Kidney epithelial cell (primary cell): ENCODE data around the gene PER2. TPM values are rescaled to one million over a fixed set of nuclear protein-coding genes. Genes with fewer than 3 reads are reported as not detected.

ENCODE experiments used
- DNase-seq: peaks from one replicate; pipeline ENCODE4 v3.0.0-alpha.2; 2010; ENCODE audit warnings: low read depth
- H3K27me3 ChIP-seq: 2 replicates; pipeline ENCODE4 v1.6.0; 2011; ENCODE audit warnings: low read length; ENCODE audit not compliant: control insufficient read depth, insufficient read depth
- H3K36me3 ChIP-seq: 2 replicates; pipeline ENCODE4 v1.5.1; 2011; ENCODE audit warnings: low read length; ENCODE audit not compliant: control insufficient read depth, insufficient read depth
- H3K4me3 ChIP-seq: 2 replicates; pipeline ENCODE4 v1.5.1; 2011; ENCODE audit warnings: low read depth, mild to moderate bottlenecking, control low read depth, low read length
- total RNA-seq: library from RNA; depleted of rRNA; stranded (reverse); fragments of >200 nt; gene quantifications from 2 replicates; pipeline ENCODE4 v1.2.3, GENCODE V29; 2015
- TF ChIP-seq, protein P1 (sequence below): IDR thresholded peaks from 2 replicates; pipeline ENCODE4 v1.5.1; 2011; ENCODE audit warnings: mild to moderate bottlenecking, moderate library complexity, low read length, control low read depth, inconsistent platforms; ENCODE audit not compliant: insufficient read depth, poor library complexity, severe bottlenecking

Gene PER2
- total RNA-seq, 1 donor from 2014 or later = 3.3 TPM

DNA sequence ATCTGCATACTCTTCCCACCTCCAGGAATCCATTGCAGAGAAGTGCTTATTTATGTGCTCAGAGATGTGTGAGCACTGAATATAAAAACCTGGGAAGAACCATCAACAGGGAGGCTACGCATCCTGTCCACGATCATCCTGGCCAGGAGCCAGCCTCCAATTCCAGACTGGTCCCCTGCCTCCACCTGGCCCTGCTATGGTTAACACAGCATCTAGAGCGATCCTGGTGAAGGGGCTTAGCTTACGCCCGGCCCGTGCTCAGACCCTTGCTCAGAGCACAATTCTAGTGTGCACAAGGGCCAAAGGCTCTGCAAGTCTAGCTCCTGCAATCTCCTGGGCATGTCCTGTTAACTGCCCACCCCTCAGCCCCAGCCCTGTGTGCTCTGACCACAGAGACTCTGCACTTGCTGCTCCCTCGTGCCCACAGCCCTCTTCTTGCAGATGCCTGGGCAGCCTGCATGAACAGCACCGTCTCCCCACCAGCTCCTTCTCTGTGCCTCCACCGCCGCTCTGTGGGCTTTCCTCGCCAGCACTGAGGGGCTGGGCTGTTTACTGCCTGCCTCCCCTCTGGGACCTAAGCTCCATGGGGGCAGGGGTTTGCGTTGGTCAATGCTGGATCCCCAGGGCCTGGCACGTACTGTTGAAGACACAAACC is 6.5 kb downstream of the PER2 start:
- Histone ChIP-seq H3K36me3 (no peaks in the 10 kb centered on the region), H3K27me3 (no peaks in the 10 kb centered on the region), H3K4me3 (no peak overlapping the region)
- TF ChIP-seq, protein P1, sequence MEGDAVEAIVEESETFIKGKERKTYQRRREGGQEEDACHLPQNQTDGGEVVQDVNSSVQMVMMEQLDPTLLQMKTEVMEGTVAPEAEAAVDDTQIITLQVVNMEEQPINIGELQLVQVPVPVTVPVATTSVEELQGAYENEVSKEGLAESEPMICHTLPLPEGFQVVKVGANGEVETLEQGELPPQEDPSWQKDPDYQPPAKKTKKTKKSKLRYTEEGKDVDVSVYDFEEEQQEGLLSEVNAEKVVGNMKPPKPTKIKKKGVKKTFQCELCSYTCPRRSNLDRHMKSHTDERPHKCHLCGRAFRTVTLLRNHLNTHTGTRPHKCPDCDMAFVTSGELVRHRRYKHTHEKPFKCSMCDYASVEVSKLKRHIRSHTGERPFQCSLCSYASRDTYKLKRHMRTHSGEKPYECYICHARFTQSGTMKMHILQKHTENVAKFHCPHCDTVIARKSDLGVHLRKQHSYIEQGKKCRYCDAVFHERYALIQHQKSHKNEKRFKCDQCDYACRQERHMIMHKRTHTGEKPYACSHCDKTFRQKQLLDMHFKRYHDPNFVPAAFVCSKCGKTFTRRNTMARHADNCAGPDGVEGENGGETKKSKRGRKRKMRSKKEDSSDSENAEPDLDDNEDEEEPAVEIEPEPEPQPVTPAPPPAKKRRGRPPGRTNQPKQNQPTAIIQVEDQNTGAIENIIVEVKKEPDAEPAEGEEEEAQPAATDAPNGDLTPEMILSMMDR = no peak
- no peak for DNase-seq

DNA sequence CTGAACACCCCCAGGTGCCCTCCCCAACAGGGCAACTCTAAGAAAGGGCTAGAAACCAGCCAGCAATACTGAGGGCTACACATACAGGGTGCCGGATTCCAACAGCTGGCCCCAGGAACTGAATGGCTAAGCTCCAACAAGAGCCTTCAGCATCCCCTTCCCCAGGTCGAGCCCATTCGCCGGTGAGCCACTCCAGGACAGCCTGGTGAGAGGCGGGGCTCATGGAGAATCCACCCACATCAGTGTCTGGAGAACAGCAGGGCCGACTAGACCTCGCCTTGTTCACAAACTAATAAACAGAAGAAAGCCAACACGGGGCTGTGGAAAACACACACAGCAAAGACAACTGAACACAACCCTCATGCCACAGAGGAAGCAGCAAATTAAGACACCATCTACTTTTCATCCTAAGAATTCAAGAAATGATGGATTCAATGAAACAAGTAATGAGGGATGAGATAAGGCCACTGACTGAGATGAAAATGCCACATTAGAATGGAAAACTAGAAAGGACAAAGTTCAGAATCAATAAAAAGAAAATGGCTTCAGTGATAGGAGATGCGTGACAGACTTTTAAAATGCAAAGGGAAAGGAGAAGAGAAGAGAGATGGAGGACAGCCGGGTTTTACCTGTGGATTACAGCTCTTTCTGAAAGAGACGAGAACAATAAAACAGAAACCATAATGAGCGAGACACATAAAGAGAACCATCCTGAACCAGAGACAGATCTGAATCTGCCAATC is 8.2 kb downstream of the PER2 start:
- TF ChIP-seq, protein P1 = no peak
- no peak overlapping the region for H3K4me3 ChIP-seq
- no peaks in the 10 kb centered on the region for H3K36me3 ChIP-seq
- DNase-seq = no peak
- H3K27me3 ChIP-seq = no peaks in the 10 kb centered on the region

DNA sequence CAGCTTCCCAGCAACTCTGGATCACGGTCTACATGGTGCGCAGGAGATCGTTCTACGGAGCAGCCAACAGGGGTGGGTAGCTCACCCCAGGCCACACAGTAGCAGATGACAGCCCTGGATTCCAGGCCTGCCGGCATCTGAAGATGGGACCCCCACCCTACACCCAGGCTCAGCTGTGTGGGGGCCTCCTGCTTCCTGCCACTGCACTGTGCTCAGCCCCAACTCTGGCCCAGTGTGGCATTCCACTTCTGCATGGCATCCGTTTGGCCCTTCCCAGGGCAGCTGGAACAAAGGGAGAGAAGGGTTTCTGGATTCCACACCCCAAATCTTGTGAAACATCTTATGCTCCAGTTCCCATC is 9.1 kb downstream of the PER2 start:
- Histone ChIP-seq H3K27me3 (no peaks in the 10 kb centered on the region), H3K36me3 (no peaks in the 10 kb centered on the region), H3K4me3 (no peak overlapping the region)
- TF ChIP-seq, protein P1 = no peak
- no peak for DNase-seq

DNA sequence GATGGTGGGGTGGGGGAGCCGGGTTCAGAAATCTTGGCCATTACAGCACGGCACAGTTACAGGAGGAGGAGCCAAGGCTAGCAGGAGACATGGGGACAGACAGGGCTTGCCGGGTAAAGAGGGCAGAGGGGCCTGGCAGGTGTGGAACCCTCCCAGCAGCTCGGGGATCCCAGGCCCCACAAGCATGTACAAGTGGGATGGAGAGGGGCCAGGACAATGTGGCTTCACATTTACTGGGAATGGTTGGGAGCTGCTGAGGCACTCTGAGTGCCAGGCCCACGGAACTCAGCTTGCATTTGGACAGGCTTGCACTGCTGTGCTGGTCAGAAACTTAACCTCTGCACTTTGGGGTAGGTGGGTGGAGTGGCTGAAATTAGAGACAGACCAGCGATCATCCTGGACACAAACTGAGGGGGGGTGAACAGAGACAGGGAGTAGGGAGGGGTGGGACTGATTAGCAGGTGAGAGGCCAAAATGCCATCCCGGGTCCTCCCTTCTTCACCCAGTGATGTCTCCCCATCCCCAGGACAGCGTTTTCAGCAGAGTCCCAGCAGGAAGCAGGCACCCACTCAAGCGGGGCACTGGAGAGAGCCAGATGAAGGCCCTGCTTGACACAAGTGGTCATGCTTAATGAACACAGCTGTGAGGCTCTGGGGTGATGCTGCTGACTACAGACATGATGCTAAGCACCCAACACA is 9.6 kb downstream of the PER2 start:
- no peaks in the 10 kb centered on the region for H3K27me3 ChIP-seq
- TF ChIP-seq, protein P1 = no peak
- DNase-seq = no peak
- no peak overlapping the region for H3K4me3 ChIP-seq
- H3K36me3 ChIP-seq = no peaks in the 10 kb centered on the region

DNA sequence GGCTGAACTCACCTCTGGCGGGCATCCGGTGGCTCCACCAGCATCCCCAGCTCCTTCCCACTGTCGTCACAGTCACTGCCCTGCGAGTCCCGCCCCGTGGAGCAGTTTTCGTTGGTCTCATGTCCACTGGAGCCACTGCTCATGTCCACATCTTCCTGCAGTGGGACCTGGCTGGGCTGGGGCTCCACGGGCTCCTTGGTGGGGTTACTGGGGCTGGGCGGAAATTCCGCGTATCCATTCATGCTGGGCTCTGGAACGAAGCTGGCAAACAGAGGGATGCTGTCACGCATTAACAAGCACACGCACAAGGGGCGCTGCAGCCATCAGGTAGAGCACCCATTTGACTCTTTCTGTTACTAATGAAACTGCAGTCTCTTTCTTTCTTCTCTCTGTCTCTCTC is 10.7 kb downstream of the PER2 start:
- no peaks in the 10 kb centered on the region for H3K36me3 ChIP-seq
- TF ChIP-seq, protein P1 = peak; percentile 42
- H3K4me3 ChIP-seq = no peak overlapping the region

More for the DNA sequence above, 10.7 kb downstream of the PER2 start:
- H3K27me3 ChIP-seq = no peaks in the 10 kb centered on the region
- no peak for DNase-seq
